Astrocyte of the hippocampus (primary cell): ENCODE results near the gene SNED1.

Experiments
- DNase-seq: peaks from one replicate; pipeline ENCODE4 v3.0.0; 2011; ENCODE audit warnings: low read depth, low spot score

SNED1 gene

GRCh38 chr2:241108271-241109209 lies 110.1 kb downstream of the SNED1 start:
- DNase-seq: no peak

DNA sequence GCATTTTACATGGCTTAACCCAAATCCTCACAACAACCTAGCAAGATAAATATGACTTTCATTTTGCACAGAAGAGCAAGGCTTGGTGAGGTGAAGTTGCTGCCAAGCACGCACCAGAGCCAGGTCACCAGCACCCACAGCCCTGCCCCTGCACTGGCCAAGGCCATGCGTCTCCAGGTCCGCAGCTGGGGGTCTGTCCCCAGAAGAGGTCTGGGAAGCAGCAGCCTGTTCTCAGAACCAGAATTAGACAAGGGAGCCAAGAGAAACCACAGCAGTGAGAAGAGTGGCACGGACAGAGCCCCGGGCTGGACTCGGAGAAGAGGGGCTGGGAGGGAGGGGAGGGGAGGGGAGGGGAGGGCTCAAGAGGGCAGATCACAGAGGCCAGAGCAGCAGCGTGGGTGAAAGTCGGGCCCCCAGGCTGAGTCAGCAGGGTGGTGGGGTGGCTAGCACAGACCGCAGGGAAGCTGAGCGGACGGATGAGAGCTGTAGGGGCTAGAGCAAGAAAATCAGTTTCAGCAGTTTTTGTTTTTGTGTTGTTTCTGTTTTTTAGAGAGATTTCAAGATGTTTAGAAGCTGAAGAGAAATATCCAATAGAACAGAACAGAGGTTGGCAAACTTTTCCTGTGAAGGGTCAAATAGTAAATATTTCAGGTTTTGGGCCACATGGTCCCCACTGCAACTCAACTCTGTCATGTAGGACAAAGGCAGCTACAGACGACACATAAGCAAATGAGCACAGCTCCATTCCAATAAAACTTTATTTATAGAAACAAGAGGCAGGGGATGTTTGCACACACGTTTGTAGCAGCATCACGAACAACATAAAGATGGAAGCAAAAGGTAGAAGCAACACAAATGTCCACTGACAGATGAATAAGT lies 111.0 kb downstream of the SNED1 start:
- DNase-seq: no peak

GRCh38 chr2:241110089-241110606 lies 111.7 kb downstream of the SNED1 start:
- DNase-seq: no peak

DNA sequence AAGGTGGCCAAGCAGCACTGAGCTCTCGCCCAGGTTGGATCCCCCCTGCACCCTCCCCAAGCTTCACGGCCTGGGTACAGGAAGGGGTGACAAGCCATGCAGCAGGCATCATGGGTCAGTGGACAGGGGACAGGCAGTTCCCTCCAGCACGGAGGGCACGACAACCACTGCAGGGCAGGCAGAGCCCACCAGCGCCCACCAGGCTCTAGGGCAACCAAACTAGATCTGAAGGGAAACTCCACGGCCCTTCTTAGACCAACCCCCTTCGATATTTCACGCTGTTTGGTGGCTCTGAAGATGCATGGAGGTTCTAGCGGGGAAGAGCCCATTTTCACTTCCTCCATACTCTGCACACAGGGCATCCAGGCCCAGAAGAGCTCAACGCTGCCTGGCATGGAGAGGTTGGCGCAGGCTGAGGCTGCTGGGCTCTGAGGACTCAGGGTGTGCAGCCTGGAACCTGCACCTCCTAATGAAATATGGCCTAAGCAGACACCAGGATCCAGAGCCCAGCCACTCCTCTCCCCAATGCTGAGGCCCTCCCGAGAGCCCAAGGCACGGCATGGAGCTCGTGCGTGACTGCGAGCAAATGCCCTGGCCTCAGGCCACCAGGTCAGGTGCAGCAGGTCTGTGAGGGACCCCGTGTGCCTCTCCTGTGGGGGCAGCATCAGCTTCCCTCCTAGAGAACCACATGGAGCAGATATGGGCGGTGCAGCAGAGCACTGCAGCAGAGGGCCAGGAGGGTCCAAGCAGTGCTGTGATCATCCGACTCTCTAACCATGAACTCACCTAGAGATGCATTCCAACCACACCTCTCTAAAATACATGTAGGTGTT lies 112.4 kb downstream of the SNED1 start:
- no peak for DNase-seq

GRCh38 chr2:241111440-241111805 lies 113.0 kb downstream of the SNED1 start:
- DNase-seq: no peak

- DNase-seq: no peak
Observed at GRCh38 chr2:241112046-241112445, 113.6 kb downstream of the SNED1 start.

DNA sequence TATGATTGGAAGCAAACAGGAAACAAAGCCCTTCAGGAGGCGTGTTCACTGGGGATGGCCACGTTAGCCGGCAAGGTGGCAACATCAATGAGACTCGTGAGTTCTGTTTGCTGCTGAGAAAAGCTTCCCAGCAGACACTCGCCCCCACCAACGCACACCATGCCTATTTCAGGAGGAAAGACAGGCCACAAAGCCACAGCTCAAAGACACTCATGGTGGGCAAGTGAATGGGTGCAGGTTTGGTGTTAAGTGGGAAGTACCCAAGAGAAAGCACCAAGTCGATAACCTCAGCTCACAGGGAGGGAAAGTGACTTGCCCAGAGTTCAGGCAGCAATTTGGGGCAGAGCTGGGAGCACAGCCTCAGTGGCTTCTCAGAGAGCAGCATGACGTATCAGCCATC lies 114.2 kb downstream of the SNED1 start:
- DNase-seq: no peak

GRCh38 chr2:241114836-241115235 lies 116.4 kb downstream of the SNED1 start:
- no peak for DNase-seq

DNA sequence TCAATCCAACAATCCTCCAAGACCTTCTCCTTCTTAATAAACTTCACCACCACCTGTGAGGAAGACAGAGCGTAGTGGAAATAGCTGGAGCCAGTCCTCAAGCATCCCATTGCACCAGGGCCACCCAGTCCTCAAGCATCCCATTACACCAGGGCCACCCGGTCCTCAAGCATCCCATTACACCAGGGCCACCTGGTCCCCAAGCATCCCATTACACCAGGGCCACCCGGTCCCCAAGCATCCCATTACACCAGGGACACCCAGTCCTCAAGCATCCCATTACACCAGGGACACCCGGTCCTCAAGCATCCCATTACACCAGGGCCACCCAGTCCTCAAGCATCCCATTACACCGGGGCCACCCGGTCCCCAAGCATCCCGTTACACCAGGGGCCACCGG lies 116.9 kb downstream of the SNED1 start:
- peak; percentile 2 for DNase-seq

- no peak for DNase-seq
Observed at GRCh38 chr2:241116606-241117560, 118.5 kb downstream of the SNED1 start.

- no peak for DNase-seq
Observed at GRCh38 chr2:241118737-241119505, 120.5 kb downstream of the SNED1 start.

DNA sequence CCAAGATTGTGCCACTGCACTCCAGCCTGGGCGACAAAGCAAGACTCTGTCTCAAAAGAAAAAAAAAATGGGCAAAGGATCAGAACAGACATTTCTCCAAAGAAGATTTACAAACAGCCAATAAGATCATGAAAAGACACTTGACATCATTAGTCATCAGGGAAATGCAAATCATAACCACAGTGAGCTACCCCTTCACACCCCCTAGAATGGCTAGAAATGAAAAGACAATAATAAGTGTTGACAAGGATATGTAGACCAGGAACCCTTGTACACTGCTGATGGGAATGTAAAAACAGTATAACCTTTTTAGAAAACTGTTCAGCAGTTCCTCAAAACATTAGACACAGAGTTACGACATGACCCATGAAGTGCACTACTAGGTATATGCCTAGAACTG lies 122.0 kb downstream of the SNED1 start:
- DNase-seq: no peak

DNA sequence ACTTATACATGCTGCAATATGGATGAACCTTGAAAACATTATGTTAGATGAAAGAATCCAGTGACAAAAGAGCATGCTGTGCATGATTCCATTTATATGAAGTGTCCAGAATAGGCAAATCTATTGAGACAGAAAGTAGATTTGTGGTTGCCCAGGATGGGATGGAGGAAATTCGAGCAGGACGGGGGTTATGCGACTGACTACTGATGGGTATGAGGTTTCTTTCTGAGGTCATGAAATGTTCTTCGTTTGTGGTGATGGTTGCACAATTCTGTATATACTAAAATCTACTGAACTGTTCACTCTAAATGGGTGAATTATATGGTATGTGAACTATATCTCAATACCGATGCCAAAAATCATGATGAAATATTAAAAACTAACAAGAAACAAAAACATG lies 122.6 kb downstream of the SNED1 start:
- DNase-seq: no peak

- no peak for DNase-seq
Observed at GRCh38 chr2:241122376-241123002, 124.1 kb downstream of the SNED1 start.

GRCh38 chr2:241123816-241124536 lies 125.6 kb downstream of the SNED1 start:
- DNase-seq: peak; percentile 27

DNA sequence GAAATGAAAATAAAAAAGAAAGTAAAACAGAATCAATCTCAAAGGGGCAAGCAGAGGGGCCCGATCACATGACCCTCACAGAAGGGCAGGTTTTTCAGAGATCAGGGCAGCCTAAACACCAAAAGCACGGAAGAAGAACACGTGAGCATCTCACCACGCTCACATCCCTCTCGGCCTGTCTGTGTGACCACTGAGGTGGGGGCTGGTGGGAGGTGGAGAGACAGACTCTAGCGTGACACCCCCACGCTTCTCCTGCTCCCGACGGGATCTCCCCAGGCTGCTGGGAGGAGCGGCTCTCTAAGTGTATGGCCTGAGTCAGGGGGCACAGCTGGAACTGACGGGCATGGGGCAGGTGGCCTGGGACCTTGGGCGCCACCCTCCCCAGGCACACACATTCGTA lies 127.2 kb downstream of the SNED1 start:
- no peak for DNase-seq

- DNase-seq: no peak
Observed at GRCh38 chr2:241126201-241126611, 127.8 kb downstream of the SNED1 start.

DNA sequence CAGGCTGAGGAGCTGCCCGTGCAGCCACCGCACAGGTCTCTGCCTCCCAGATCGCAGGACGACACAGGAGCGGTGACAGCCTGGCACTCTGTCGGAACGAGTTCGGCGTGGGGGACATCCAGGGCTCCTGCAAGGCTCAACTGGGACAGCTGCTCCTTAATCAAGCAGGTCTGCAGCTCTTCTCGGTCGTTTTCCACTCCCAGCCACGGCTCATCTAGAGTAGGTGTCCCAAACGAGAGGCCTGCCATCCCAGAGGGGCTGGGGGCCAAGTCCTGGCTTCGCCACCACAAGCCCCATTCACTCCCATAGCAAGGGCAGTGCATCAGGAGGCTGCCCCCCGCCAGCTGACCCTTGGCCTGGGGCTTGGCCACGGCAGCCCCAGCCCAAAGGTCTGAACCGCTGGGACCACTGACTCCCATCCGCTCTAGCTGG lies 128.4 kb downstream of the SNED1 start:
- no peak for DNase-seq
